SU-DHL-6 (cell line): ENCODE data around the gene ARHGAP21.

Source experiments
- CTCF ChIP-seq: fragments of 200-600 bp; sonication (generic); IDR thresholded peaks from one replicate; pipeline ENCODE4 v1.5.1; 2017; ENCODE audit warnings: antibody characterized with exemption, mild to moderate bottlenecking, low read length, moderate library complexity; ENCODE audit not compliant: insufficient read depth, poor library complexity, severe bottlenecking
- EZH2phosphoT487 ChIP-seq: fragments of 200-600 bp; sonication (generic), shearing (Covaris generic); conservative IDR thresholded peaks from 2 replicates; pipeline ENCODE4 v1.6.1; 2018; ENCODE audit warnings: mild to moderate bottlenecking, antibody characterized with exemption, low read length, moderate library complexity, mixed read lengths

- no peak for TF ChIP-seq CTCF
- TF ChIP-seq EZH2phosphoT487, result no peak
Measured at GRCh38 chr10:24707445-24707844, 16.2 kb downstream of the ARHGAP21 start.
